ENCODE data around the gene EVC.
"Not testable (repeated sequence)": the region's sequence is repeated elsewhere in the genome, so short reads cannot be mapped to it uniquely, and the experiment has no call there.

The EVC gene

GRCh38 chr4:5854929-5855328 is 143.9 kb downstream of the EVC start:
- Histone ChIP-seq H3K9me3 (ENCODE audit: control insufficient read depth, low read length) (no peaks in the 10 kb centered on the region), H3K27ac (ENCODE audit: insufficient read depth, low read length, poor library complexity, severe bottlenecking) (no peak overlapping the region), H3K36me3 (ENCODE audit: control insufficient read depth, insufficient read depth, low read length) (no peaks in the 10 kb centered on the region), H3K4me1 (ENCODE audit: control insufficient read depth, insufficient read depth, low read length, poor library complexity, severe bottlenecking) (no peaks in the 10 kb centered on the region), H3K4me3 (ENCODE audit: insufficient read depth, low read depth, low read length, poor library complexity, severe bottlenecking) (no peak overlapping the region), H3K27me3 (replicated peaks; ENCODE audit: control insufficient read depth, insufficient read depth, low read length, poor library complexity, severe bottlenecking) (no peaks in the 10 kb centered on the region)
- no peak for DNase-seq

DNA sequence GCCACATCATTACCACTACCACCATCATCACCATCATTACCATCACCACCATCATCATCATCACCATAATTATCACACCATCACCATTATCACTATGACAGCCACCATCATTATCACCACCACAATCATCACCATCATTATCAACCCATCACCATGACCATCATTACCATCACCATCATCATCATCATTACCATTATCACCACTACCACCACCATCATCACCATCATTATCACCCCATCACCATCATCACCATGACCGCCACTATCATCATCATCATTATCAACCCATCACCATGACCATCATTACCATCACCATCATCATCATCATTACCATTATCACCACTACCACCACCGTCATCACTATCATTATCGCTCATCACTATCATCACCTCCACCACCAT is 145.4 kb downstream of the EVC start:
- not testable (repeated sequence) for H3K36me3 ChIP-seq (ENCODE audit: control insufficient read depth, insufficient read depth, low read length); H3K4me3 ChIP-seq (ENCODE audit: insufficient read depth, low read depth, low read length, poor library complexity, severe bottlenecking); H3K27me3 ChIP-seq (replicated peaks; ENCODE audit: control insufficient read depth, insufficient read depth, low read length, poor library complexity, severe bottlenecking); H3K9me3 ChIP-seq (ENCODE audit: control insufficient read depth, low read length); H3K27ac ChIP-seq (ENCODE audit: insufficient read depth, low read length, poor library complexity, severe bottlenecking); DNase-seq; H3K4me1 ChIP-seq (ENCODE audit: control insufficient read depth, insufficient read depth, low read length, poor library complexity, severe bottlenecking)

DNA sequence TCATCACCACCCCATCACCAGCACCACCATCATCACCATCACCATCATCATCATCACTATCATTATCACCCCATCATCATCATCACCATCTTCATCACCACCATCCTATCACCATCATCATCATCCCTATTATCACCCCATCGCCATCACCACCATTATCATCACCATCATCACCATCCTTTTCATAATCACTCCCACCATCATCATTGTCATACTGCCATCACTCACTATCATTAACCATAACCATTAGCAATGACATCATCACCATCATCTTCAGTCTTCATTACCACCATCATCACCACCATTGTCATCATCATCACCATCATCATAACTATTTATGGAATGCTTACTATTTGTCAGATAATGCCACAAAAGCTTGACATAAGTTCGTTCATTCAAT is 146.2 kb downstream of the EVC start:
- no peaks in the 10 kb centered on the region for H3K27me3 ChIP-seq (replicated peaks; ENCODE audit: control insufficient read depth, insufficient read depth, low read length, poor library complexity, severe bottlenecking)
- H3K4me1 ChIP-seq (ENCODE audit: control insufficient read depth, insufficient read depth, low read length, poor library complexity, severe bottlenecking) = no peaks in the 10 kb centered on the region
- H3K36me3 ChIP-seq (ENCODE audit: control insufficient read depth, insufficient read depth, low read length) = no peaks in the 10 kb centered on the region
- no peak overlapping the region for H3K27ac ChIP-seq (ENCODE audit: insufficient read depth, low read length, poor library complexity, severe bottlenecking)
- H3K9me3 ChIP-seq (ENCODE audit: control insufficient read depth, low read length) = no peaks in the 10 kb centered on the region
- DNase-seq = no peak
- no peak overlapping the region for H3K4me3 ChIP-seq (ENCODE audit: insufficient read depth, low read depth, low read length, poor library complexity, severe bottlenecking)

- Histone ChIP-seq H3K4me1 (ENCODE audit: control insufficient read depth, insufficient read depth, low read length, poor library complexity, severe bottlenecking) (no peaks in the 10 kb centered on the region), H3K36me3 (ENCODE audit: control insufficient read depth, insufficient read depth, low read length) (no peaks in the 10 kb centered on the region), H3K27me3 (replicated peaks; ENCODE audit: control insufficient read depth, insufficient read depth, low read length, poor library complexity, severe bottlenecking) (no peaks in the 10 kb centered on the region), H3K27ac (ENCODE audit: insufficient read depth, low read length, poor library complexity, severe bottlenecking) (no peak overlapping the region), H3K4me3 (ENCODE audit: insufficient read depth, low read depth, low read length, poor library complexity, severe bottlenecking) (no peak overlapping the region), H3K9me3 (ENCODE audit: control insufficient read depth, low read length) (no peaks in the 10 kb centered on the region)
- no peak for DNase-seq
Observed at GRCh38 chr4:5858020-5858769, 147.2 kb downstream of the EVC start.

- no peak for DNase-seq
- H3K9me3 ChIP-seq (ENCODE audit: control insufficient read depth, low read length) = no peaks in the 10 kb centered on the region
- H3K27me3 ChIP-seq (replicated peaks; ENCODE audit: control insufficient read depth, insufficient read depth, low read length, poor library complexity, severe bottlenecking) = no peaks in the 10 kb centered on the region
- peaks cover 3% of the 10 kb centered on the region for H3K4me1 ChIP-seq (ENCODE audit: control insufficient read depth, insufficient read depth, low read length, poor library complexity, severe bottlenecking)
- H3K27ac ChIP-seq (ENCODE audit: insufficient read depth, low read length, poor library complexity, severe bottlenecking) = no peak overlapping the region
- H3K36me3 ChIP-seq (ENCODE audit: control insufficient read depth, insufficient read depth, low read length) = no peaks in the 10 kb centered on the region
- no peak overlapping the region for H3K4me3 ChIP-seq (ENCODE audit: insufficient read depth, low read depth, low read length, poor library complexity, severe bottlenecking)
Observed at GRCh38 chr4:5863461-5864113, 152.6 kb downstream of the EVC start.

All from effector memory CD4-positive, alpha-beta T cell (primary cell).